Activated naive CD4-positive, alpha-beta T cell treated with anti-CD3 and anti-CD28 coated beads, Interleukin-2, amount 50 U/mL, for 72 hours (primary cell): Measurements from ENCODE around the gene PSMG3. TPM values are rescaled to one million over a fixed set of nuclear protein-coding genes. Genes with fewer than 3 reads are reported as not detected.
"Not testable (repeated sequence)": the region's sequence is repeated elsewhere in the genome, so short reads cannot be mapped to it uniquely, and the experiment has no call there.

Experiments
- ATAC-seq, 2 donors: fragments of 150-1000 bp; cut with Tn5 transposase; 2 replicates each; pipeline ENCODE4 v1.10.0; 2021; ENCODE audit warnings: mild to moderate bottlenecking in 2 of 2, moderate library complexity in 2 of 2
- DNase-seq, 2 donors: peaks; one replicate each; pipeline ENCODE4 v3.0.0; 2021 to 2022; ENCODE audit warnings: low spot score in 2 of 2
- H3K27ac Mint-ChIP-seq, 2 donors: one replicate each; pipeline ENCODE4 v1.8.0; 2022; ENCODE audit warnings: mild to moderate bottlenecking in 2 of 2, mixed read lengths in 2 of 2
- H3K36me3 Mint-ChIP-seq, 2 donors: one replicate each; pipeline ENCODE4 v1.8.0; 2022; ENCODE audit warnings: mixed read lengths in 2 of 2
- H3K9me3 Mint-ChIP-seq, 2 donors: one replicate each; pipeline ENCODE4 v1.8.0; 2022; ENCODE audit warnings: mixed read lengths in 2 of 2
- total RNA-seq, 2 donors: library from RNA; stranded (reverse); gene quantifications; one replicate each; pipeline ENCODE4 v1.2.3, GENCODE V29; 2022

PSMG3 gene
- total RNA-seq, 2 donors from 2014 or later: 26.8 to 36.4 TPM

DNA sequence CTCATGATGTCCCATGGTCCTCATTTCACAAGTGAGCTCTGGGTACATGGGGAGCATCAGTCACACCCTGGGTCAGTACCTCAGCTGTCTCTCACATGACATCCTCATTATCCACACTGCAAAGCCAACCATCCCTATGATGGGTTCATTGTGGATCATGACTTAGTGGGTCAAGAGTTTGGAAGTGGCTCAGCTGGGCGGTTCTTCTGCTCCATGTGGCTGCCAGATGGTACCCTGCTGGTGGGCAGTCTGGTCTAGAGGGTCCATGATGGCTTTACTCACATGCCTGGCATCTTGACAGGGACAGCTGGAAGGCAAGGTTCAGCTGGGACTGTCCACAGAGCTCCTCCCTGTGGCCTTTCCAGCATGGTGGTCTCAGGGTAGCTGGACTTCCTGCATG is 19.1 kb upstream of the PSMG3 start:
- ATAC-seq (no peak), DNase-seq (no peak)
- Mint-ChIP-seq H3K27ac (no peak overlapping the region), H3K9me3 (peaks cover 0 to 5% of the 10 kb centered on the region in 2 donors), H3K36me3 (no peaks in the 10 kb centered on the region)

DNA sequence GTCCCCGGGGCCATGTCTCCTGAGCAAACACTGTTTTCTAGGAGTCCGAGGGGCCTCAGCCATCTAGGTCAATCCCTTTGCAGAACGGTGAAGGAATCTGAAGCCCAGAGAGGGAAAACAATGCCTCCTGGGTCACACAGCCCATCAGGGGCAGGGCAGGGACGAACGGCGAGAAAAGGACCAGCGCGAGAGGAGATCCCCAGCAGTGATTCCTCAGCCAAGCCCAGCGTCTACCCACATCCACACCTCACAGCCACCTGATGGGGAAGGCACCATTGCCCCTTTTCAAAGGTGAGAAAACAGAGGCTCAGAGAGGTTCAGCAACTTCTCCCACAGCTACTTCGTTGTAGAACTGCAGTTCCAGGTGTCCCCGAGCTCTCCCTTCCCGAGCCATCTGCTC is 17.9 kb upstream of the PSMG3 start:
- Mint-ChIP-seq H3K27ac (no peak overlapping the region), H3K36me3 (no peaks in the 10 kb centered on the region), H3K9me3 (peaks cover 0 to 5% of the 10 kb centered on the region in 2 donors)
- no peak for ATAC-seq
- no peak for DNase-seq

DNA sequence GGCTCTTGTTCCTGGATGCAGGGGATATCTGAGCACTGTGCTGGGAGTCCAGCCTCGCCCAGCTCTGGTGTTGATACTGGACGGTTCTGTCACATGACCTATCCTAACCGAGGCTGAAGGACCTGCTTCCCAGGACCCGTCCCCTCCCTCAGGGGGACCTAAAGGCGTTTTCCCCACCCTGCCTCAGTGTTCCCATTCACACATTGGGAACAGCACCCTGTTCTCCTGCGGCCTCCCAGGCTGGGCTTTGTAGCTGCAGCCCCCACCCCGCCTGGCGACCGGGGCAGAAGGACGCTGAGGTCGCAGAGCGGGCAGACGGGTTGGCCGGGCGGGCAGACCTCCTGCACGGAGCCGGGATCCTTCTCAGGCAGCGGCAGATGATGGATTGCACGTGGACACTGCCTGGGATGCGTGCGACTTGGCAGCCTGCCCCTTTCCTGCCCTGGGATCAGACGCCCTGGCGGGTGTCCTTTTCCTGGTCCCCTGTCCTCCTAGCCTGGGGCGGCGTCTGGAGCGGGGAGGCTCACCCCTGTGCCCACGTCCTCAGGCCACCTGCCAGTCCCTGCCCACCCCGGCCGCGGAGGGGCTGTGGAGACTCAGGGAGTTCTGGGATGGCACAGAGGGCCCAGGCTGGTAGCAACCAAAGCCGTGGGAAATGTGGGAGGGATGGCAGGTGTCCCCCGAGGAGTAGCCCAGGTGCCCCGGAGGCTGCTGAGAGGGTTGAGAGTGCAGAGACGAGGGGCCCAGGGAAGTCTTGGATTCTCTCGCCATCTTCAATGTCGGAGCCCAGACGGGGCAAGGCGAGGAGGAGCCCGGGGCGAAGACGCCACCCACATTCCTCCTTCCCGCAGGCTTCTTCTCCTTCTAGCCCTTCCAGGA is 17.2 kb upstream of the PSMG3 start:
- no peaks in the 10 kb centered on the region for H3K36me3 Mint-ChIP-seq
- H3K9me3 Mint-ChIP-seq: peaks cover 0 to 5% of the 10 kb centered on the region in 2 donors
- DNase-seq (no peak), ATAC-seq (no peak)
- no peak overlapping the region for H3K27ac Mint-ChIP-seq

DNA sequence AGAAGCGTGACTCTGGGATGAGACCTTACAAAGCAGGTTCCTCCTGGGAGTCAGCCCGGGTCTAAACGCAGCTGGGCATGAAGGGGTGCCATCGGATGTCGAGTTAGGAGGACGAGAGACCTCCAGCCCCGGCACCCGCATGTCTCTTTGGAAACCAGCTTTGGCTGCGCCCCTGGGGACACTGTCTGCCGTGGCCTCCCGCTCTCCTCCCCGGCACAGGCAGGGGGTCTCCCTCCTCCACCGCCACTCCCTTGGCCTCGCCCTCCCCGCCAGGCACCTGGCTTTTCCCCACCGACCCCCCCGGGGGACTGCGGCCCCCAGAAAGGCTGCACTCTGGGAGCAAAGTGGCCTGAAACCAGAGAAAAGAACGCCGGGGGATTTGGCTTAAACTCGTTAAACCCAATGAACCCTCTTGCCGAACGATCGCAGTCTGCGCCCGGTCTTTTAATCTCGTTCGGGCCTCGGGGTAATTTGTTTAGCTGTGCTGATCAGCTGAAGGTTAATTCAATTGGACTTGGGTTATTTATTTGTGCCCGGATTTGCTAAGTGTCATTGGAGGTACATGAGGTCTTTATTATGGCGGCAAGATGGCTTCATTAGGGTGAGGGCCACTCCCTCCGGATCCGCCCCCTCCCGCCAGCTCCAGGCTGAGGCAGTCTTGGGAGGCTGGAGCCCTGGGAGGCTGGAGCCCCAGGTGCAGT is 16.4 kb upstream of the PSMG3 start:
- no peak for DNase-seq
- Mint-ChIP-seq H3K9me3 (peaks cover 0 to 5% of the 10 kb centered on the region in 2 donors), H3K27ac (no peak overlapping the region), H3K36me3 (no peaks in the 10 kb centered on the region)
- ATAC-seq: no peak

DNA sequence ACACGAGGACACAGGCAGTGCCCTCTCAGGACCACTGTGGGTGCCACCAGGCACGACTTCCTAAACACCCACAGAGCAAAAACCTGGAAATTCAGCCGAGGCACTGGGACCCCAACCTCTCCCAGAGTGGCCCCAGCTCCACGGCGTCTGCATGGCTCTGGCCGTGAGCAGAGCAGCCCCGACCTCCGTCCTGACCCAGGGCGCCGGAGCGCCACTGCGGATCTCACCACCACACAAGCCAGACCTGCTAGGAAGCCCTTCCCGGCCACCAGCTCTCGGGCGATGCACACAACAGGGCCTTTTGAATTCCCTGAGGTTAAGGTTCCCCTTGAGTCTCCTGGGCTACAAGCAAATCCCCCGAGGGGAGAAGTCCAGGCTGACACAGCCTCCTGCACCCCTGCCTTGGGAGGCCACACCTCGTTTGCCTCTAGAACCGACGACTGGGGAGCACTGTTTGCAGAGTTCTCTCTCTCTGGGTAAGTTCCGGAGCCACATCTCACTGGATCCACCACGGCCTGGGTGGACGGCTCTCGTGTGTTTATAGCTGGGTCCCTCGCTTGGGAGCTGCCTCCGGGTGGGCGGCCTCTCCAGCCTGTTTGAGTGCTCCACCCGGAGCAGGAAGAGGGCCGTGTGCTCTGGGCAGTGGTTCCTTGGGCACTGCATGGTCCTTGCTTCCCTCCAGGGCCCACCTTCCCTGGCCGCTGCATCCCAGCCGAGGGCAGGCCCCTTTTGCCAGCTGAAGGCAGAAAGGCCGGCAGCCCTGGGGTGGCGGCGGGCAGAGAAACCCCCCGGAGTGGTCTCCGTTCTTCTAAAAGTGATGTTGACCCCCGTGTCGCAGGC is 15.5 kb upstream of the PSMG3 start:
- Mint-ChIP-seq H3K27ac (peak overlapping the region; percentile 30 to 37), H3K36me3 (no peaks in the 10 kb centered on the region), H3K9me3 (peaks cover 0 to 5% of the 10 kb centered on the region in 2 donors)
- DNase-seq: no peak
- ATAC-seq: no peak

DNA sequence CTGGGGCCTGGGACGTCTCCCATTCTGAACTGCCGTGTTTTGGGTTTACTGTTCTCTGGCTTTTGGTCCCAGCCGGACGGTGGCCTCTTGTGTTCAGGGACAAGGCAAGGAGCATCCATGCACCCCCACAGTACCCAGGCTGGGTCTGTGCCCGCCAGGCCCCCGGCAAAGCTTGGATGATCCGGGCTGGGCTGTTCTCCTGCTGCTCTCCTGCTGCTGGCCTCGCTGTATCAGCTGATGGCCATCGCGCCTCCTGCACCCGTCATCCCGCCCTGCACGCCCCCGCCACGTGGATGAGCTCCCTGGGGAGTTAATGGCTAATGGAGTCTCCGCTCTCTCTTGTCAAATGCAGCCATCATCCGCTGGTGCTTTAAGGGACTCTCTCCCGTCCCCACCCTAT is 14.9 kb upstream of the PSMG3 start:
- peaks cover 0 to 5% of the 10 kb centered on the region in 2 donors for H3K9me3 Mint-ChIP-seq
- peak overlapping the region; percentile 30 to 37 for H3K27ac Mint-ChIP-seq
- no peak for ATAC-seq
- H3K36me3 Mint-ChIP-seq: no peaks in the 10 kb centered on the region
- DNase-seq: no peak

DNA sequence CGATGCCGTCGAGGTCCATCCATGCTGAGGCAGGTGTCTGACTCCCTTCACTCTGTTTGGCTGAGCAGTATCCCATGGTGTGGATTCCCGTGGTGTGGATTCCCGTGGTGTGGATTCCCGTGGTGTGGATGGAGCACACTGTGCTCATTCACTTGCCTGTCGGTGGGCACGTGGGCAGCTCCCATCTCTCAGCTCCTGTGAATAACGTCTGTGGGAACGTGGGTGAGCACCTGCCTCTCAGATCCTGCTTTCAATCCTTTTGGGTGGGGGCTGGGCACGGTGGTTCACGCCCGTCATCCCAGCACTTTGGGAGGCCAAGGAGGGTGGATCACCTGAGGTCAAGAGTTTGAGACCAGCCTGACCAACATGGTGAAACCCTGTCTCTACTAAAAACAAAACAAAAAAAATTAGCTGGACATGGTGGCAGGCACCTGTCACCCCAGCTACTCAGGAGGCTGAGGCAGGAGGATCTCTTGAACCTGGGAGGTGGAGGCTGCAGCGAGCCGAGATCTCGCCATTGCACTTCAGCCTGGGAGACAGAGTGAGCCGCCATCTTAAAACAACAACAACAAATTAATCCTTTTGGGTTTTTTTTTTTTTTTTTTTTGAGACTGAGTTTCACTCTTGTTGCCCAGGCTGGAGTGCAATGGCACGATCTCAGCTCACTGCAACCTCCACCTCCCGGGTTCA is 13.6 kb upstream of the PSMG3 start:
- H3K36me3 Mint-ChIP-seq, H3K9me3 Mint-ChIP-seq, ATAC-seq, DNase-seq, H3K27ac Mint-ChIP-seq: not testable (repeated sequence)

DNA sequence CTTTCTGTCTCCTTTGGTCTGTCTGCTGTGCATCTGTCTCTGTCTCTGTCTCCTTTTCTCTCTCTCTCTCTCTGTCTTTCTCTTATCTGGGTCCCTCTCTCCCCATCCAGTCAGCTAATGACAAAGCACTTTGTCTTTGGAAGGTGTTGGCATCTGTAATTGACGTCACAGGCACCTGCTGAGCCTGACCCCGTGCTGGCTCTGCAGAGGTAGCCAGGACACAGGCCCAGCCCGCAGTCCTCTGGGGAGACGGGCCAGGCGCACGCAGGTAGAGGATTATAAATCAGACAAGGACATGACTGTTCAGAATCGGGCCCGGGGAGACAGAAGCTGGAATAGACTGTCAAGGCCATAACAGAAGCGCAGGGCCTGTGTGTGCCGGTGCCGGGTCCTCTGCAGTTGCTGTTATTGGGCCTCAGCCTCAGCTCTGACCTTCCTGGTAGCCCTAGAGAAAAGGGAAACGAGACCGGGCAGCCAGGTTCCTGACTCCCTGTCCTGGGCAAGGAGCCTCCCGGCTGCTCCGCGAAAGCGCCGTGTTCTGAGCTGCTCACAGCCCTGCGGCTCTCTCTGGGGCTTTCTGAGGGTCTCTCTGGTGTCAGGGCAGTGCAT is 10.7 kb upstream of the PSMG3 start:
- Mint-ChIP-seq H3K36me3 (no peaks in the 10 kb centered on the region), H3K27ac (peak overlapping the region; percentile 6 to 57), H3K9me3 (peaks cover 0 to 3% of the 10 kb centered on the region in 2 donors)
- DNase-seq (no peak), ATAC-seq (no peak)

DNA sequence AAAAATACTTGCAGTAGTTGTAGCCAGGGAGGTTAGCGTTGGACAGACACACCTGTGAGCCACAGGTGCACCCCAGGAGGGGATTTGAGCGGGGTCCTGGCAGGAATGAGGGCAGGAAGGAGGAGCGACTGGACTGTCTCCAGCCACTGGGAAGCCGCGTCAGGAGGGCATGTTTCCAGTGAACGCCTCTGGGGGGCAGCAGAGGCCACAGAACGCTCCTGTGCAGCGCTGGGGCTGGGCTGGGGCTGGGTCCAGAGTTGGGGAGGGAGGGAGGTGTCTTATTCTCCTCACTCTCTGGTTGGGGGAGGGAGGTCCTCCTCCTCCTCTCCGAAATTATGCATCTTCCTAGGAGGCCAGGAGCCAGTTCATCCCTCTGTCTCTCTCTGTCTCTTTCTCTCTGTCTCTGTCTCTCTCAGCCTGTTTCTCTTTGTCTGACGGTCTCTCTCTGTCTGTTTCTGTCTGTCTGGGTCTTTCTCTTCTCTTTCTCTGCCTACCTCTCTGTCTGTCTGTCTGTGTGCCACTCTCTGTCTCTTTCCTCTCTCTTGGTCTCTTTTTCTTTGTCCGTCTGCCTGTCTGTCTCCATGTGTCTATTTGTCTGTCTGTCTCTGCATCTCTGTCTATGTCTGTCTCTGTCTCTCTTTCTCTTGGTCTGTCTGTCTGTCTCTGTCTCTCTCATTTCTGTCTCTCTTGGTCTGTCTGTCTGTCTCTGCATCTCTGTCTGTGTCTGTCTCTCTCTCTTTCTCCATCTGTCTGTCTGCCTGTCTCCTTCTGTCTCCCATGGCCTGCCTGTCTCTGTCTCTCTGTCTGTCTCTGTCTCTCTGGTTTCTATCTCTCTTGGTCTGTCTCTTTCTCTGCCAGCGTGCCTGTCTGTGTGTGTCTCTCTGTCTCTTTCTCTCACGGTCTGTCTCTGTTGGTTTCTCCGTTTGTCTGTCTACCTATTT is 9.9 kb upstream of the PSMG3 start:
- peak; percentile 99 for ATAC-seq
- peak in 1 of 2 donors; percentile 75 for DNase-seq
- Mint-ChIP-seq H3K36me3 (no peaks in the 10 kb centered on the region), H3K27ac (peak overlapping the region in 1 of 2 donors; percentile 6), H3K9me3 (peaks cover 0 to 3% of the 10 kb centered on the region in 2 donors)

DNA sequence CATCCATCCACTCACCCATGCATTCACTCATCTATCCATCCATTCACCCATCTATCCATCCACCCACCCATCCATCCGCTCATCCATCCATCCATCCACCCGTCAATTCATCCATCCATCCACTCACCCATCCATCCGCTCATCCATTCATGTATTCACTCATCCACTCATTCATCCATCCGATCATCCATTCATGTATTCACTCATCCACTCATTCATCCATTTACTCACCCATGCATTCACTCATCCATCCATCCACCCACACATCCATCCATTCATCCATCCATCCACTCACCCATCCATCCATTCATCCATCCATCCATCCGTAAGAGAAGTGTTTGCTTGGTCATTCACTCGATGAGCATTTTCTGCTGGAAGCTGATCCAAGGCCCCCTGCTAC is 8.7 kb upstream of the PSMG3 start:
- Mint-ChIP-seq H3K27ac (no peak overlapping the region), H3K36me3 (no peaks in the 10 kb centered on the region), H3K9me3 (peaks cover 0 to 3% of the 10 kb centered on the region in 2 donors)
- ATAC-seq (no peak), DNase-seq (no peak)

DNA sequence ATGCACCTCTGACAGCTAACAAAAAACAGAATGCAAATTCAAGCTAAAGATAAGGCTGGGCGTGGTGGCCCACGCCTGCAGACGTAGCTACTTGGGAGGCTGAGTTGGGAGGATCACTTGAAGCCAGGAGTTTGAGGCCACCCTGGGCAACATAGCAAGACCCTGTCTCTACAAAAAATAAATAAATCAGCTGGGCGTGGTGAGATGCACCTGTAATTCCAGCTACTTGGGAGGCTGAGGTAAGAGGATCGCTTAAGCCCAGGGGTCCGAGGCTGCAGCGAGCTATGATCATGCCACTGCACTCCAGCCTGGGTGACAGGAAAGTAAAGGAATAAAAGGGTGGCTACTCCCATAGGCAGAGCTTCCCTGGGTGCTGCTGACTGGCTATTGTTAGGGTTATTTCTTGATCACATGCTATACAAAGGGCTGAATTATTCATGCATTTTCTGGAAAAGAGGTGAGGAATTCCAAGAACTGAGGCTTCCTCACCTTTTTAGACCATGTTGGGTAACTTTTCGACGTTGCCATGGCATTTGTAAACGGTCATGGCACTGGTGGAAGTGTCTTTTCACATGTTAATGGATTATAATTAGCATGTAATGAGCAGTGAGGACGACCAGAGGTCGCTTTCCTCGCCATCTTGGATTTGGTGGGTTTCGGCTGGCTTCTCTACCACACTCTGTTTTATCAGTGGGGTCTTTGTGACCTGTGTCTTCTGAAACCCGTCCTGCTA is 6.9 kb upstream of the PSMG3 start:
- no peak for ATAC-seq
- DNase-seq: no peak
- H3K9me3 Mint-ChIP-seq: peaks cover 0 to 3% of the 10 kb centered on the region in 2 donors
- no peaks in the 10 kb centered on the region for H3K36me3 Mint-ChIP-seq
- no peak overlapping the region for H3K27ac Mint-ChIP-seq

DNA sequence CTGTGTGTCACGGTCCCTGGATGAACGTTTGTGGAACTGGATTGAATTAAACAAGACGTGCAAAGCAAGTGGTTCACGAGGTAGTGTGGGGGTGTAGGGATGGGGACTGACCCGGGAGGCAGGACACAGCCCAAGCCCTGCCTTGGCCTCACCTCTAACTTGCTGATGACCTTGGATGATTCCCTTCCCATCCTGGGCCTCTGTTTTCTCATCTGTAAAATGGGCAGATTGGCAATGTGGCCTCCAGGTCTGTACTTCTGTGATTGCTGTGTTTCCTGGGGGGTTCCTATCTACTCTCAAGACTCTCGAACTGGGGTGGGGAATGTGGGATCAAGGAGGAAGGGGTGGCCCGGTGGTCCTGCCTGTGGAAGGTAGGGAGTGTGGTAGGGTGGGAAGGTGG is 6.0 kb upstream of the PSMG3 start:
- no peak for DNase-seq
- ATAC-seq: no peak
- H3K9me3 Mint-ChIP-seq: peaks cover 0 to 3% of the 10 kb centered on the region in 2 donors
- no peak overlapping the region for H3K27ac Mint-ChIP-seq
- no peaks in the 10 kb centered on the region for H3K36me3 Mint-ChIP-seq

DNA sequence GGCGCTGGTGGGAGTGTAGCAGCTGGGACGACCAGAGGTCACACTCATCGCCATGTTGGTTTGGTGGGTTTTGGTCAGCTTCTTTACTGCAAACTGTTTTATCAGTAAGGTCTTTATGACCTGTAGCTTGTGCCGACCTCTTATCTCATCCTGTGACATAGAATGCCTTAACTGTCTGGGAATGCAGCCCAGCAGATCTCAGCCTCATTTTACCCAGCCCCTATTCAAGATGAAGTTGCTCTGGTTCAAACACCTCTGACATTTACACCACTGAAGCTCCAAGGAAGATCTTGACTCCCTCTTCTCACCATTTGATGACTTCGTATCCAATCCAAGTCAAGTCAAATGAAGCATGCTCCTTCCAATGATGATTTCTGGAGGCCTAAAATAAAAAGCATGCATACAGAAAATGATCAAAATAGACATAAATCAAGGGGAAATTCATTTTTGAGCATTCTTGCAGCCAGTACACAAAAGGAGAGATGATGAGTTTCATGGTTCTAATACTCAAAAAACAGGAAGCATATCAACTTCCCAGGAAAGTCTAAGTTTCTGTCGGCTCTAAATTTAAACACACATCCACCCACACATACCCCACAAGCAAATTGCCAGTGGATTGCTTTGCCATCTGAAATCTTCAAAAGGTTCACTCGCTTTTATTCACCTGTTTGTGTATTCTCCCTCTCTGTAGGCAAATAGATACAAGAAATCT is 2.4 kb upstream of the PSMG3 start:
- ATAC-seq (no peak), DNase-seq (no peak)
- Mint-ChIP-seq H3K27ac (peak overlapping the region in 1 of 2 donors; percentile 34), H3K36me3 (peaks cover 8 to 11% of the 10 kb centered on the region in 2 donors), H3K9me3 (no peaks in the 10 kb centered on the region)

DNA sequence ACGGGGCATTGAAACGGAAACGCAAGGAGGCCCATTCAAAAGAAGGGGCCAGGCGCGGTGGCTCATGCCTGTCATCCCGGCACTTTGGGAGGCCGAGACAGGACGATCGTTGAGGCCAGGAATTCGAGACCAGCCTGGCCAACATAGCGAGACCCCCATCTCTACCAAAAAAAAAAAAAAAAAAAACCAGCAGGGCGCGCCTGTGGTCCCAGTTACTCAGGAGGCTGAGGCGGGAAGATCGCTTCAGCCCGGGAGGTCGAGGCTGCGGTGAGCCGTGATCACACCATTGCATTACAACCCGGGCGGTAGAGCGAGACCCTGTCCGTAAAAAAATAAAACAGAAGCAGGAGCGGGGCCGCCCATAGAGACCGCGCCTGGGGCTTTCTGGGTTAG is 396 bp downstream of the PSMG3 start:
- Mint-ChIP-seq H3K36me3 (peaks cover 8 to 18% of the 10 kb centered on the region in 2 donors), H3K27ac (peak overlapping the region; percentile 90 to 92), H3K9me3 (no peaks in the 10 kb centered on the region)
- DNase-seq: no peak
- ATAC-seq: peak in 1 of 2 donors; percentile 50
